ENCODE measurements around the gene CA14. TPM values are rescaled to one million over a fixed set of nuclear protein-coding genes. Genes with fewer than 3 reads are reported as not detected.
"Not testable (repeated sequence)": the region's sequence is repeated elsewhere in the genome, so short reads cannot be mapped to it uniquely, and the experiment has no call there.

Gene CA14
- total RNA-seq, 3 donors from 2014 or later: 0.38 to 6.8 (median 0.41) TPM

- H3K4me1 ChIP-seq (ENCODE audit: low read depth): peaks cover 2% of the 10 kb centered on the region
- no peaks in the 10 kb centered on the region for H3K9me3 ChIP-seq
- intact Hi-C loops (cut with DNase I, micrococcal nuclease): no loop called here
- no peak for TF ChIP-seq CTCF (IDR thresholded peaks at IDR 0.05)
- DNase-seq (peak; percentile 92 to 96 (median 95)), ATAC-seq (peak; percentile 99)
- H3K36me3 ChIP-seq (ENCODE audit: low read depth): no peaks in the 10 kb centered on the region
- H3K4me3 ChIP-seq: no peak overlapping the region
Observed at GRCh38 chr1:150213170-150214098, 44.1 kb upstream of the CA14 start.

- intact Hi-C loops (cut with DNase I, micrococcal nuclease); DNase-seq; H3K9me3 ChIP-seq; ATAC-seq; H3K4me1 ChIP-seq (ENCODE audit: low read depth); H3K4me3 ChIP-seq; H3K36me3 ChIP-seq (ENCODE audit: low read depth): not testable (repeated sequence)
Observed at GRCh38 chr1:150214099-150214756, 43.3 kb upstream of the CA14 start.

GRCh38 chr1:150215855-150216254, 41.7 kb upstream of the CA14 start:
- ATAC-seq; H3K9me3 ChIP-seq; intact Hi-C loops (cut with DNase I, micrococcal nuclease); H3K36me3 ChIP-seq (ENCODE audit: low read depth); DNase-seq; H3K4me3 ChIP-seq; H3K4me1 ChIP-seq (ENCODE audit: low read depth): not testable (repeated sequence)

- Histone ChIP-seq H3K4me1 (ENCODE audit: low read depth) (no peaks in the 10 kb centered on the region), H3K4me3 (no peak overlapping the region), H3K36me3 (ENCODE audit: low read depth) (no peaks in the 10 kb centered on the region), H3K9me3 (no peaks in the 10 kb centered on the region)
- ATAC-seq (peak; percentile 42), DNase-seq (no peak)
- intact Hi-C loops (cut with DNase I, micrococcal nuclease): no loop called here
- no peak for TF ChIP-seq CTCF (IDR thresholded peaks at IDR 0.05)
Observed at GRCh38 chr1:150221552-150221951, 36.0 kb upstream of the CA14 start.

GRCh38 chr1:150224983-150225382, 32.6 kb upstream of the CA14 start:
- ATAC-seq (no peak), DNase-seq (no peak)
- Histone ChIP-seq H3K4me3 (no peak overlapping the region), H3K9me3 (no peaks in the 10 kb centered on the region), H3K36me3 (ENCODE audit: low read depth) (no peaks in the 10 kb centered on the region), H3K4me1 (ENCODE audit: low read depth) (no peaks in the 10 kb centered on the region)
- intact Hi-C loops (cut with DNase I, micrococcal nuclease): no loop called here
- TF ChIP-seq CTCF (IDR thresholded peaks at IDR 0.05): no peak

GRCh38 chr1:150225546-150225945, 32.0 kb upstream of the CA14 start:
- intact Hi-C loops (cut with DNase I, micrococcal nuclease): no loop called here
- TF ChIP-seq CTCF (IDR thresholded peaks at IDR 0.05): no peak
- ATAC-seq (no peak), DNase-seq (no peak)
- Histone ChIP-seq H3K36me3 (ENCODE audit: low read depth) (no peaks in the 10 kb centered on the region), H3K9me3 (no peaks in the 10 kb centered on the region), H3K4me1 (ENCODE audit: low read depth) (no peaks in the 10 kb centered on the region), H3K4me3 (no peak overlapping the region)
